MV-4-11 (cell line): ENCODE results near the gene TM7SF2.

ENCODE experiments used
- DNase-seq: peaks from one replicate; lab custom pipeline; 2025; lab: John Stamatoyannopoulos, UW

TM7SF2 gene

GRCh38 chr11:65111744-65112545 lies at the start of gene TM7SF2:
TSS of gene TM7SF2 (plus strand) at chr11:65111872. CDS start at chr11:65112016, 144 bp downstream.
- peak; percentile 90 for DNase-seq

- DNase-seq = no peak
These were observed 48.1 kb upstream of the TM7SF2 start for GRCh38 chr11:65063532-65063931.

GRCh38 chr11:65064847-65065240 lies 46.8 kb upstream of the TM7SF2 start:
- no peak for DNase-seq

- DNase-seq = no peak
These were observed 45.8 kb upstream of the TM7SF2 start for GRCh38 chr11:65065851-65066250.

GRCh38 chr11:65066315-65066714 lies 45.4 kb upstream of the TM7SF2 start:
- DNase-seq = no peak

- no peak for DNase-seq
These were observed 44.8 kb upstream of the TM7SF2 start for GRCh38 chr11:65066805-65067291.

GRCh38 chr11:65067446-65067845 lies 44.2 kb upstream of the TM7SF2 start:
- DNase-seq = no peak

GRCh38 chr11:65069217-65069616 lies 42.5 kb upstream of the TM7SF2 start:
- peak; percentile 34 for DNase-seq

- DNase-seq = no peak
These were observed 39.6 kb upstream of the TM7SF2 start for GRCh38 chr11:65071907-65072630.

- DNase-seq = no peak
These were observed 39.1 kb upstream of the TM7SF2 start for GRCh38 chr11:65072631-65072966.

GRCh38 chr11:65077451-65077850 lies 34.2 kb upstream of the TM7SF2 start:
- no peak for DNase-seq

- peak; percentile 27 for DNase-seq
These were observed 33.5 kb upstream of the TM7SF2 start for GRCh38 chr11:65078151-65078550.

GRCh38 chr11:65078786-65079342 lies 32.8 kb upstream of the TM7SF2 start:
- DNase-seq = no peak

- DNase-seq = no peak
These were observed 28.4 kb upstream of the TM7SF2 start for GRCh38 chr11:65083134-65083833.

GRCh38 chr11:65083834-65084597 lies 27.7 kb upstream of the TM7SF2 start, which contains the start of the genes CDCA5 and ZFPL1:
TSS of gene CDCA5 (minus strand) at chr11:65084040. CDS start at chr11:65083978, 62 bp downstream.
TSS of gene ZFPL1 (plus strand) at chr11:65084222. CDS start at chr11:65084699, 477 bp downstream.
- DNase-seq = peak; percentile 92

- DNase-seq = no peak
These were observed 26.9 kb upstream of the TM7SF2 start for GRCh38 chr11:65084598-65085375.

- peak; percentile 7 for DNase-seq
These were observed 26.2 kb upstream of the TM7SF2 start for GRCh38 chr11:65085446-65085845.

- DNase-seq = no peak
These were observed 24.9 kb upstream of the TM7SF2 start for GRCh38 chr11:65086809-65087208.

- DNase-seq = no peak
These were observed 24.5 kb upstream of the TM7SF2 start for GRCh38 chr11:65087216-65087615.

- DNase-seq = no peak
These were observed 23.8 kb upstream of the TM7SF2 start for GRCh38 chr11:65087827-65088226.

GRCh38 chr11:65089621-65090020 lies 22.1 kb upstream of the TM7SF2 start:
- no peak for DNase-seq
